HepG2 (cell line): Measurements from ENCODE around the gene COX6A2.

Experiments used
- BRD4 ChIP-seq: sonication (generic); formaldehyde crosslinking; IDR thresholded peaks from 2 replicates; pipeline ENCODE4 v1.4.0; 2020; ENCODE audit warnings: missing genetic modification reagents
- CTCF ChIP-seq: sonication (generic); formaldehyde crosslinking; IDR thresholded peaks from 2 replicates; pipeline ENCODE4 v1.5.0; 2020; ENCODE audit warnings: mild to moderate bottlenecking, missing genetic modification reagents, moderate library complexity
- DNMT1 ChIP-seq: sonication (generic); formaldehyde crosslinking; IDR thresholded peaks from 2 replicates; pipeline ENCODE4 v1.5.1; 2020; ENCODE audit warnings: mild to moderate bottlenecking, missing genetic modification reagents
- EHMT2 ChIP-seq: fragments of 200-600 bp; sonication (generic); IDR thresholded peaks from 2 replicates; pipeline ENCODE4 v1.7.0; 2017; ENCODE audit warnings: antibody characterized with exemption, low read depth, low read length, borderline replicate concordance
- JUNB ChIP-seq: sonication (generic); formaldehyde crosslinking; IDR thresholded peaks from 2 replicates; pipeline ENCODE4 v1.8.0; 2022; ENCODE audit warnings: missing genetic modification reagents, mild to moderate bottlenecking, borderline replicate concordance
- KAT7 ChIP-seq: IDR thresholded peaks from 2 replicates; pipeline ENCODE4 v1.6.1; 2018; ENCODE audit warnings: borderline replicate concordance, missing compliant biosample characterization
- MAX ChIP-seq: IDR thresholded peaks from 2 replicates; pipeline ENCODE4 v1.6.1; 2012; ENCODE audit warnings: inconsistent platforms
- MXD3 ChIP-seq: IDR thresholded peaks from 2 replicates; pipeline ENCODE4 v1.6.1; 2016; ENCODE audit warnings: mild to moderate bottlenecking, missing biosample characterization, missing genetic modification reagents
- SP1 ChIP-seq, 2 experiments: fragments of 450-650 bp in 1 of 2; sonication (generic) in 1 of 2; formaldehyde crosslinking in 1 of 2; IDR thresholded peaks; 2 replicates each; pipeline versions ENCODE4 v1.4.0 to v1.6.1; 2016 to 2020; ENCODE audit warnings: missing genetic modification reagents in 1 of 2
- SP2 ChIP-seq: sonication (generic); formaldehyde crosslinking; IDR thresholded peaks from 2 replicates; pipeline ENCODE4 v1.5.1; 2020; ENCODE audit warnings: mild to moderate bottlenecking, missing genetic modification reagents
- TCF7L2 ChIP-seq: IDR thresholded peaks from 2 replicates; pipeline ENCODE4 v1.6.1; 2011; ENCODE audit warnings: mild to moderate bottlenecking, low read depth, low read length, moderate library complexity
- ZSCAN30 ChIP-seq: sonication (generic); formaldehyde crosslinking; IDR thresholded peaks from 2 replicates; pipeline ENCODE4 v1.5.0; 2020; ENCODE audit warnings: mild to moderate bottlenecking, missing genetic modification reagents

- TF ChIP-seq BRD4 (CRISPR knock-in tag) (peak; percentile 63; the same call in 1 of the 2 replicates), EHMT2 (no peak; the same call in 1 of the 2 replicates), MAX (peak; percentile 95), SP2 (CRISPR knock-in tag) (no peak), DNMT1 (CRISPR knock-in tag) (no peak), TCF7L2 (no peak), ZSCAN30 (CRISPR knock-in tag) (0 out of 2 replicates have a peak, but pooled peaks have one; percentile 29), KAT7 (CRISPR knock-in tag) (peak; percentile 94), CTCF (CRISPR knock-in tag) (peak; percentile 93), MXD3 (CRISPR knock-in tag) (no peak; the same call in 1 of the 2 replicates), SP1 (IDR thresholded peaks at IDR 0.05) (no peak), SP1 (CRISPR knock-in tag; IDR thresholded peaks at IDR 0.05) (peak; percentile 78), JUNB (no peak; the same call in 1 of the 2 replicates)
These were observed 30.1 kb upstream of the COX6A2 start for GRCh38 chr16:31458073-31458843.
